ENCODE measurements around the gene ARHGAP9.

The ARHGAP9 gene

GRCh38 chr12:57454213-57454565 lies 25.5 kb downstream of the ARHGAP9 start:
- no peak overlapping the region for H3K4me3 ChIP-seq (ENCODE audit: low read depth, low read length)
- TF ChIP-seq CTCF (IDR thresholded peaks at IDR 0.05; ENCODE audit: borderline replicate concordance, insufficient read depth, low read depth, low read length): no peak

GRCh38 chr12:57452937-57453509 lies 26.6 kb downstream of the ARHGAP9 start:
- no peak overlapping the region for H3K4me3 ChIP-seq (ENCODE audit: low read depth, low read length)
- TF ChIP-seq CTCF (IDR thresholded peaks at IDR 0.05; ENCODE audit: borderline replicate concordance, insufficient read depth, low read depth, low read length): peak; percentile 91

- H3K4me3 ChIP-seq (ENCODE audit: low read depth, low read length): no peak overlapping the region
- no peak for TF ChIP-seq CTCF (IDR thresholded peaks at IDR 0.05; ENCODE audit: borderline replicate concordance, insufficient read depth, low read depth, low read length)
These were observed 27.3 kb downstream of the ARHGAP9 start for GRCh38 chr12:57452181-57452936.

- no peak overlapping the region for H3K4me3 ChIP-seq (ENCODE audit: low read depth, low read length)
- no peak for TF ChIP-seq CTCF (IDR thresholded peaks at IDR 0.05; ENCODE audit: borderline replicate concordance, insufficient read depth, low read depth, low read length)
These were observed 28.4 kb downstream of the ARHGAP9 start for GRCh38 chr12:57451233-57451778.

- TF ChIP-seq CTCF (IDR thresholded peaks at IDR 0.05; ENCODE audit: borderline replicate concordance, insufficient read depth, low read depth, low read length): no peak
- no peak overlapping the region for H3K4me3 ChIP-seq (ENCODE audit: low read depth, low read length)
These were observed 29.6 kb downstream of the ARHGAP9 start for GRCh38 chr12:57450057-57450456.

GRCh38 chr12:57449375-57449774 lies 30.3 kb downstream of the ARHGAP9 start:
- H3K4me3 ChIP-seq (ENCODE audit: low read depth, low read length): no peak overlapping the region
- TF ChIP-seq CTCF (IDR thresholded peaks at IDR 0.05; ENCODE audit: borderline replicate concordance, insufficient read depth, low read depth, low read length): no peak

- no peak for TF ChIP-seq CTCF (IDR thresholded peaks at IDR 0.05; ENCODE audit: borderline replicate concordance, insufficient read depth, low read depth, low read length)
These were observed 31.0 kb downstream of the ARHGAP9 start for GRCh38 chr12:57448669-57449068.

More at GRCh38 chr12:57448669-57449068, 31.0 kb downstream of the ARHGAP9 start:
- H3K4me3 ChIP-seq (ENCODE audit: low read depth, low read length): no peak overlapping the region

Measured in GM12875 (cell line).